ENCODE results near the gene COX4I1.

DNA sequence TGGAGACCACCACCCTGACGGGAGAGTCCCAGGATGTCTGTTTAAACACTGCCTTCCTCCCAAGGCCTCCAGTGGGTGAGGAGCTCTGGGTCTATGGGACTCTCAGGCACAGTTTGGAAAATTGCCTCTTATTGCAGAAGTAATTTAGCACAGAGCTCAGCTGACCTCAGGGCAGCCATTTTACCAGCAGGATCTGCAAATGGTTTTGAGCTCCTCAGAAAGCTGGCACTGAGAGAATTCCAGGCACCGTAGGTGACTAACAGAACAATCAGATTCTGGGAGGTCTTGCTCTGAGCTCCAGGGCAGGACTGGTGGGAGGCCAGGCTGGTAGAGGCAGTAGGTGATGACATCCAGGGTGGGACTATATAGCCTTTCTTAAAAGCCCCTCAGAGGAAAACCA is 31.3 kb upstream of the COX4I1 start:
- no peak for TF ChIP-seq CTCF (conservative IDR thresholded peaks at IDR 0.05; ENCODE audit: low read depth, low read length)
- no peak for TF ChIP-seq EZH2 (IDR thresholded peaks at IDR 0.05; ENCODE audit: borderline replicate concordance, low read depth, low read length, poor library complexity, severe bottlenecking)

All from A673 (cell line).